GM19397 (cell line): Measurements from ENCODE around the gene C17orf67.

Experiments
- ATAC-seq: cut with Tn5 transposase; IDR thresholded peaks from one replicate; pipeline ENCODE4 v1.9.1; 2021; ENCODE audit warnings: mild to moderate bottlenecking, moderate library complexity; ENCODE audit not compliant: unreplicated experiment

C17orf67 gene

DNA sequence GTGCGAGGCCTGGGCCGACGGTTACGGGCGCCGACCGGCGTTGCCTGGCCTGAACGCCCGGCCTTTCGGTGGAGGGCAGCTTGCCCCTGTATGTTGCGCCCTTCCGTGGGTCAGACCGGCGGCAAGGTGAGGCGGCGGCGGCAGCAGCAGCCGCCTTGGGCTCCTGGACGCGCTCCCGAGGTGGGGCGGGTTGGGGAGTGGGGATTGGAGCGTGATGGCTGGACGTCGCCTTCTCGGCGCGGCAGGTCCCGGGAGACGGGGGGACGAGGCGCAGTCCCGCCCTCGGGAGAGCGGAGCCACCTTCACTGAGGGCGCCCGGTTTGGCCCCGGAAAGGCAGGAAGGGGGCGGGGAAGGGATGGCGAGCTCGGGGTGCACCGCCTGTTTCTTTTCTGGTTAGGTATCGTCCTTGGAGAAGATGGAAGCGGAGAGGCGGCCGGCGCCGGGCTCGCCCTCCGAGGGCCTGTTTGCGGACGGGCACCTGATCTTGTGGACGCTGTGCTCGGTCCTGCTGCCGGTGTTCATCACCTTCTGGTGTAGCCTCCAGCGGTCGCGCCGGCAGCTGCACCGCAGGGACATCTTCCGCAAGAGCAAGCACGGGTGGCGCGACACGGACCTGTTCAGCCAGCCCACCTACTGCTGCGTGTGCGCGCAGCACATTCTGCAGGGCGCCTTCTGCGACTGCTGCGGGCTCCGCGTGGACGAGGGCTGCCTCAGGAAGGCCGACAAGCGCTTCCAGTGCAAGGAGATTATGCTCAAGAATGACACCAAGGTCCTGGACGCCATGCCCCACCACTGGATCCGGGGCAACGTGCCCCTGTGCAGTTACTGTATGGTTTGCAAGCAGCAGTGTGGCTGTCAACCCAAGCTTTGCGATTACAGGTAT is 902 bp upstream of the C17orf67 start:
- peak; percentile 32 for ATAC-seq

DNA sequence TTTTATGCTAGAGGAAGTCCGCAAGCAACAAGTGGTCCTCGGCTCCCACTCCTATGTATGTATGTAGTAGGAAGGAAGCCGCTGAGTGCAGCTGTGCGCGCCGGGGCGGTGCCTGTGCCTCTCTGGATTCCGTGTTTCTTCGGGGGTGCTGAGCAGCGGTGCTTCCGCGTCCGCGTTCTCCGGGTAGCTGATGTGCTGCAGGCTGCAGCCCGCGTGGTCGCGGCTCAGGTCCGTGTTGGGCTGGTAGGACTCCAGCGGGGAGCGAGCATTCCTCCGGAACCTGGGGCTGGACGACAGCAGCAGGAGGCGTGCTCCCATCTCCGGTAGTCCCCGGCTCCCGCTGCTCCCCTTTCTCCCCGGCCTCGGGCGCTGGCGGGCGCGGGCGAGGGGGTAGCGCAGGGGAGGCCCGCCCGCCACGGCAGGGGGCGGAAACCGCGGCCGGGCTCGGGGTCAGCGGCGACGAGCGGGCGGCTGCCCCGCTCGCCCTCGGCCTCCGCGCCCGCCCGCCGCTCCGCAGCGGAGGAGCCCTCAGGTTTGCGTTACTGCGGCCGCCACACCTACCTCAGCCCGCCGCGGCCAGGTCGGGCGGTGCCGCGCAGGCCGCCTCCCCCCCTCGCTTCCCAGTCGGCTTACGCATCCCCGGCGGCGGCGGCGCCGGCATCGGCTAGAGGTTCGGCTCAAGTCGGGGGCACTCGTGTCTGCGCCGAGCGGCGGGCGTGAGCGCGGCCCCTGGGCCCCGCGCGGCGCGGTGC is 487 bp downstream of the C17orf67 start:
- ATAC-seq = peak; percentile 54

DNA sequence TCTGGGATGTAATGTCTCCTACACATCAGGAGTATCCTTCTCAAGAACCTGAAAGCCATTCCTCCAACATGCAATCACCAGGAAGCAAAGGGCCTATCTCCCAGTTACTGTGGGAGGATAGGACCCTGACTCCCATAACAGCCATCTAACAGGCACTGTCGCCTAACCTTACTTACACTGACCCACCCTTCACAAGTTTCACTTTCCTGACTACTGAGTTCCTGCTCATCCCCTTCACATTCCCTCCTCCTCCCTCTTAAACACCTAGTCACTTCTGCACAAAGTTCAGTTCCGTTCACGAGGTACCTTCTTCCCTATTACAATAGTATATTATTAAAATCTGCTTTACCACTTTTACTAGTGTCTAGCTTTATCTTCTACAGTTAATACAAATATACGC is 1.3 kb downstream of the C17orf67 start:
- ATAC-seq = no peak

DNA sequence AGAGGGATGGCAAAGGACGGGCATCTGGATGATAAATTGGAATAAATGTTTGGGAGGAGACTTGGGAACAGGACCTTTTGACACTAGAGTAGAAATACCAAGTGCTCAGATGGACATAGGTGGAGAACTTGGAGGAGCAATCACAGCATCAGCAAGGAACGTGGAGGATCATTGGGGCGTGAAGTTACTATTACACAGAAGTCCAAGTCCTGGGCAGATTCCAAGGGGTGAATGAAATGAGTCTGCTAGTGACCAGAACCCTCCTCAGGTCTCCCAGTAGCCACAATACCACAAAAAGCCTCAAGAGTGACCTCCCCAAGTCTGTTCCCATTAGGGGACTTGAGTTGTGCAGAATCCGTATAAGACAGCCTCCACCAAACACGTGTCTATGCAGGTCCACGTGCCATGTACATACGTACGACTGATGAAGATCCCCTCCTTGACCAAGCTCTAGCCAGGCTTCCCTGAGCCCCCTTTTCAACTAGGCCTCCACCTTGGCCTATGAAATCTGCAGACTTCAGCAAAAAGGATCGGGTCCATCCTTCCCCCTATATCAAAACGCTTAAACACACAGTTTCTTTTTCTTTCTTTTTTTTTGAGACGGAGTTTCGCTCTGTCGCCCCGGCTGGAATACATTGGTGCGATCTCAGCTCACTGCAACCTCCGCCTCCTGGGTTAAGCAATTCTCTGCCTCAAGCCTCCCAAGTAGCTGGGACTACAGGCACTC is 2.2 kb downstream of the C17orf67 start:
- ATAC-seq = no peak

DNA sequence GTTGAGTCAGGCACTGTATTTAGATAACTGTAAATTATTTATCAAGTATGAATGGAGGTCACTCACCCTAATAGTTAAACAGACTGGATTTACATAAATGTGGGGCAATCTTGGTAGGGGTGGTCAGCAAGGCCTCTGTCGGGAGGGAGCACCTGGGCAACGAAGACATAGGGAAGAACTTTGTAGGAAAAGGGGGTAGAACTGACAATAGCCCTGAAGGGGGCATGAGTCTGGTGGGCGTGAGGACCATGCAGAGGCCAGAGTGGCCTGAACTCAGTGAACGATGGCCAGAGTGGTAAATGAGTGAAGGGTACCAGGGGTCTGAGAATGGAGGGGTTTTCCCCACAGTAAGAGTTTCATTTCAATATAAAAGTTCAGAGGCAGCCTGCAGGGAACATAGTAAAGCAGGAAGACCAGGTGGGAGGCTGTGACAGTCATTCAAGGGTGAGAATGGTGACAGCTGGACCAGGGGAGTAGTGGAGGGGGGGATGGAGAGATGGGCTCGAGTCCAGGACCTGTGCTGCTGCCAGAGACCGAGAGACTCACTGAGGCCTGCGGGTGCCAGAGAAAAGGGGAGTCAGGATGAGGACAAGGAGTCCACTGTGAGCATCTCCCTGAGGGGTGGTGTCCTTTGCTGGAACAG is 2.9 kb downstream of the C17orf67 start:
- no peak for ATAC-seq

DNA sequence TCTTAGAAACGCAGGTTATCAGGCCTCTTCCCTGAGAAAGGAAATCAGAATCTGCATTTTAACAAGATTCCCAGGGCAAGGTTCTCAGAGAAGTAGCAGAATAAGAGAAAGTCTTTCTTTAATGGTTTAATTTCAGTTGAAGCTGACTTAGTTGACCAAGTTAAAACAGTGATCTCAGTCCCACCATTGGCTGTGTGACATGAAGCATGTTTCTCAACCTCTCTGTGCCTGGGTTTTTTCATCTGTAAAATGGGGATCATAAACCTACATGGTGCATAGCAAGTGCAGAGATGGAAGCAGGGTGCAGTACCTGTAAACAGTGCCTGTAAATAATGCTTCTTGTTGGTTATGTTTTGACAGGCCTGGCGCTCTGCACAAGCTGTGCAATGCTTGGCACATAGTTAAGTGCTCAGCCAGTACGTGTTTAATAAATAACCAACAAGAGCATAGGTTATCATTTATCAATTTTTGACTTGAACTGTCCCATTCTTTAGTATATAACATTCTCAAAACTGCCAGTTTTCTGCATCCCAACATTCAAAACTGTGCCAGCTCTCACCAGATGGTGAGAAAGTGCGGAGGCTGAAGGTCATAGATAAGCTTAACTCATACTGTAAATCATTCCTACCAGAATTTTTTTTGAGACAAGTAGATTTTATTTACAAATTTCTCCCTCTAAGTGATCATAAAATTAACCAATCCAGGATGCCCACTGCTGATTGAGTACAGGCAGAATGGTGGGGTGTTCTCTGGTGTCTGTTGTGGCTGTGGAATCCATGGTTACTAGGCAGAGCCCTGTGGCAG is 6.9 kb downstream of the C17orf67 start:
- no peak for ATAC-seq

DNA sequence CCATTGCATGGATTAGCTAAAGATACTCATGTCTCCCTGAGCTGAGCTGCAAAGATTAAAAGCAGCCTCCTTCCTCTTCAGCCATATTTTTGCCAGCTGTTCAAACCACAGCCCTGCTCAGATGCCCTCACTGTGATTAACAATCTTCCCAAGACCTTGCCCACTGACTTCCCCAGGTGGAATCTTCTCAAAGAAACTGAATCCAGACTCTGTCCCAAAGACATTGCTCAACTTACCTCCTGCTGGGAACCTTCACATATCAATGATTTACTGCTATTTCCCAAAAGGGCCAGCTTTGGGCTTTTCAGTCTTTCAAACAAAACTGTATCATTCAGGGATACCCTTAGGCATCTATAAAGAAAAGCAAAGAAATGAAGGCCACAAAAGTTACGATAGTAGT is 9.2 kb downstream of the C17orf67 start:
- ATAC-seq = no peak

DNA sequence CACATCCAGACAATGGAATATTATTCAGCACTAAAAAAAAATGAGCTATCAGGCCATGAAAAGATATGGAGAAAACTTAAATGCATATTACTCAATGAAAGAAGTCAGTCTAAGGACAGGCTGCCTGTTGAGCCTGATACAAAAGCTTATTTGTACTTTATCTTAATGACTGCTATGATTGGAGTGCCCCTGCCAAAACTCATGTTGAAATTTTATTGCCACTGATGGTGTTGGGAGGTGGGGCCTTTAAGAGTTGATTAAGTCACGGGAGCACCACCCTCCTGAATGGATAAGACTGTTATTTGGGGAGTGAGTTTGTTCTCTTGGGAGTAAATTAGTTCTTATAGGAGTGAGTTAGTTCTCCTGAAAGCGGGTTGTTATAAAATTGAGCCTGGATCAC is 9.9 kb downstream of the C17orf67 start:
- no peak for ATAC-seq

DNA sequence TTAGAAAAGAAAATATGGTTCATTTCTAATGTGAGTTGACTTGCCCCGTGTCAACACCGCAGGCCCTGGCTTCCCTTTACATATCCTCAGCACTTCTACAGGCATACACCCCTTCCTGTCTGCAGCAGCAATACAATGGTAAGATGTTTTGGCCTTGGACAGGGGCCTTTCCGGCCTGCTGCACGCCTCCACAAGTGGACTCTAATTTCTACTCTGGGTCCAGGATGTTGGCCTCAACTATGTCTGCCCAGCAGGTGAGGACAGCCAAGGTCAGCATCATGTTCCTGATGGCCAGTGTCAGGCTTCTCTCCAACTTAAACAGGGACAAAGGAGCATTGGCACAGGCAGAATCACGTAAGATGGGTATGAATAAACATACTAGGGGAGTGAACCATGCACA is 11.0 kb downstream of the C17orf67 start:
- no peak for ATAC-seq

DNA sequence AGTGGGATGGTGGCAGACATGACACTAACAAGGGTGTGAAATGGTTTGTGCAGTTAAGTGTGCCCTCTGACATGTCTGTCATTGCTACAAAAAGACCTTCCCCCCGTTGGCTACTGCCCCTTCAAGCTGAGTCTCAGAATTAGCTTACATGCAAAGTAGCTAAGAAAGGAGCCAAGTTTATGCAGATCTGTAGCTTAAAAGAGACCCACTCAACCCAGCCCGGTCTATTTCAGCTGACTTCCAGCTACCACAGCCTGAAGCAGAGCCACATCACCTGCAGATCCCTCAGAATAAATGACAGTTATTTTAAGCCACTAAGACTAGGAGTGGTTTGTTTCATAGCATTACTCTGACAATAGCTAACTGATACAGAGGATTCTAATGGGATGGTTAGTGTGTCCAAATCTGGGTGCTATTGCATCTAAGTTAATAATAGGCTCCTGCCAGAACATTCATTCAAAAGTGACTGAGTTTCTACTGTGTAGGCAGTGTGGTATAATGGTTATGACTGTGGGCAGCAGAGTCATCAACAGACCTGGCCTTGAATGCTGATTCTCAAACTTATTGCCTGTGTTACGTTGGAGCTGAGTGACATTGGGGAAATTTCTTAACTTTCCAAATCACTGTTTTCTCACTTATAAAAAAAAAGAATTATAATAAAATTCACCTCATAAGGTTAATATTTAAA is 11.7 kb downstream of the C17orf67 start:
- ATAC-seq = no peak

DNA sequence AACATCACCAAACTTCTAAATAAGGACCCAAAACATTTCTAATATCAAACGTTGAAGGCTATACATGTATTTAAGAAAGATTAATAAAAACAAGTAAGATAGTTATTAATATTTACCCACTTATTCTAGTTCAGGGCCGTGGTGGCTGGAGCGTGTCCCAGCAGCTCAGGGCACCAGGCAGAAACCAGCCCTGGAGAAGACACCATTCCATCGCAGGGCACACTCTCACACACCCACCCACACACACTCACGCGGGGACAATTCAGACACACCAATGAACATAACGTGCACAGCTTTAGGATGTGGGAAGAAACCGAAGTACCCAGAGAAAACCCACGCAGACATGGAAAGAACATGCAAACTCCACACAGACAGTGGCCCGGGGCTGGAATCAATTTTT is 13.5 kb downstream of the C17orf67 start:
- ATAC-seq = no peak

DNA sequence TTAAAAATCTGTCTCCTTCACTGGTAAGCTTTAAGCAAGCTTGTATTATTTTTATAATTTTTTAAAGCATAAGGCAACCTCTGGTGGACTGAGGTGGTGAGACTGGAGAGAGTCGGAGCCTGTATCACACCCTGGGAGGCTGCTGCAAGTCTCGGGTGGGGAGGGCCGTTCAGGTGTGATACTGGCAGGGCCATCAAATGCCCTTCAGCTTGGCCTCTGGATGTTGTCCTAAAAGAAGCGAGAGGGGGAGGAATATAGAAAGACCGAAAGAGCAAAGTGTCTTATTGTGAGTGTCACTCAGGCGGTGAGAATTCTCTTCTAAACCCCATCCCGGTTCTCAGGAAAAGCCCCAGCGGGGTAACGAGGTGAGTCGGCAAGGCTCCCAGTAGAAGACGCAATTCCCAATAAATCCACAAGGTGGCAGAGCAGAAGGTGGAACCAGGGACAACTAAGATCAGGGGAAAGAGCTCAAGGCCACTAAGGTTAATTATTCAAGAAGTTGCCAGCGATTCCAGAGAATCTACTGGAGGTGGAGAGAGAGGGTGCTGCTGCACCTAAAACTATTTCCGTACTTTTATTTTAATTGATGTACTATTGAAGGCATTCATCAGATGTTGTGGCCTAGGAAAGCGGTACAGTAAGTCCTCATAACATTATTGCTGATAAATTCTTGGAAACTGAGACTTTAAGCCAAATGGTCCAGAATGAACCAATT is 14.1 kb downstream of the C17orf67 start:
- peak; percentile 53 for ATAC-seq

DNA sequence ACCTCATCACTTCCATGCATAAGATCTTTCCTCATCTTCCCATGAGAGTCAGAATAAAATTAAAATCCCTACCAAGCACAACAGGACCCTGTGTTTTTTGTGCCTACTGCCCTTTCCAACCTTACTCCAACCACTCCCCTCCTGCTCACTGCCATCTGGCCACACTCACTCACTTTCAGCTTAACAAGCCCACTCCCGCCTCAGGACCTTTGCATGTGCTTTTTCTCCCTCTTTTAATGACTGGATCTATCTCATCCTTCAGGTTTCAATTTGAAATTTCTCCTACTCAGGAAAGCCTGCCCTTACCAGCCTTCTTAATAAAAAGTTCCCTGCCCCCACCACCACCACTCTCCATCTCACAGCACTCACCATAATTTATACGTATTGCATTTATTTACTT is 14.7 kb downstream of the C17orf67 start:
- no peak for ATAC-seq

DNA sequence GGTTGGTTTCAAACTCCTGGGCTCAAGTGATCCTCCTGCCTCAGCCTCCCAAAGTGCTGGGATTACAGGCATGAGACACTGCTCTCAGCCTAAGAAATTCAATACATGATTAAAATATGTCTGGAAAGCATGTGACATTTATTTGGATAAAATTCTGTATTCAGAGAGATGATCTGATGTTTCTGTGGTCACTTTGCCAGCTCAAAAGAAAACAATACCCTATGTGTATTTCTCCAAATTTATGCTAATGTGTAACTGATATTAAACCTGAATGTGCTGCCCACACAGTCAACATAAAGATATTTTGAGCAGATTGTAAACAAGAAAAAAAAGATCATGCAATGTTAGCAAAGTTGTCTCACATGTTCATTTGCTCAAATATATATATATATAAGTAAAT is 16.7 kb downstream of the C17orf67 start:
- no peak for ATAC-seq

DNA sequence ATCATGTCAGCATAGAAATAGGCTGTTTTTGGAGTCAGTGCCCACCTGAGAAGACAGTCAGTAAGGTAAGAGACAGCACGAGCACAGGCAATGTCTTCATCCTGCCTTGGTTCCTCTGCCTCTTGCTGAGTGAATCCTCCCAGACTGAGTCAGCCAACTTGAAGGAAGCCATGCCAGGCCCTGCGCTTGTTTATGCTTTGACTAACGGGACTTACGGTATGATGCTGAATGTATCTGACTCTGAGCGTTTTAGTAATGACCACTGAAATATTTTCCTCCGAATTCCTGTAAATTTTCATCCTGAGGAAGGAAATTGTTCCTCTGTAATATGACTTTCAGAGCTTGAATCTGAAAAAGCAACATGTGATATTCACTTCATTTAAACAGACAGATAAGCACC is 18.0 kb downstream of the C17orf67 start:
- ATAC-seq = no peak

DNA sequence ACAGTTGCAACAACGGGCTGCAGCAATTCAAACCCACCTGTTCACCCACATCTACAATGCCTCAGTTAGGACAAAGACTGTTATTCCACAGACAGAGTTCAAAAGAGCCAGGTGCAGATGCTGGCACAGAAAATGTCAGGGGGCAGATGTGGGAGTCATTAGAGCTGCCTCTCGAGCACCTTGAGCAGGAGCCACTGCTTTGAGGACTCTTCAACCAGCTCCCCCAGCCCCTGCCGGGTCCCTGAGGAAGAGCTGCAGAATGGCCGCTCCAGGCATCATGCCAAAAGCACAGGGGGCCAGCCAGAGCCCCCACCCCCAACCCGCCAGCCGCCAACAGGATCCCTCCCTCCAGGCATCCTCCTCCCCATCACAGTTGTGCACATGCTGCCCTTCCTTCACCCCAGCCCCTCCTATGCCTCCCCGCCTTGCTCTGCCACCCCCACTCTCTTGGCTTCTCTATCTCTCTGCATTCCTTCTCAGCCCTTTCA is 20.8 kb downstream of the C17orf67 start:
- no peak for ATAC-seq

DNA sequence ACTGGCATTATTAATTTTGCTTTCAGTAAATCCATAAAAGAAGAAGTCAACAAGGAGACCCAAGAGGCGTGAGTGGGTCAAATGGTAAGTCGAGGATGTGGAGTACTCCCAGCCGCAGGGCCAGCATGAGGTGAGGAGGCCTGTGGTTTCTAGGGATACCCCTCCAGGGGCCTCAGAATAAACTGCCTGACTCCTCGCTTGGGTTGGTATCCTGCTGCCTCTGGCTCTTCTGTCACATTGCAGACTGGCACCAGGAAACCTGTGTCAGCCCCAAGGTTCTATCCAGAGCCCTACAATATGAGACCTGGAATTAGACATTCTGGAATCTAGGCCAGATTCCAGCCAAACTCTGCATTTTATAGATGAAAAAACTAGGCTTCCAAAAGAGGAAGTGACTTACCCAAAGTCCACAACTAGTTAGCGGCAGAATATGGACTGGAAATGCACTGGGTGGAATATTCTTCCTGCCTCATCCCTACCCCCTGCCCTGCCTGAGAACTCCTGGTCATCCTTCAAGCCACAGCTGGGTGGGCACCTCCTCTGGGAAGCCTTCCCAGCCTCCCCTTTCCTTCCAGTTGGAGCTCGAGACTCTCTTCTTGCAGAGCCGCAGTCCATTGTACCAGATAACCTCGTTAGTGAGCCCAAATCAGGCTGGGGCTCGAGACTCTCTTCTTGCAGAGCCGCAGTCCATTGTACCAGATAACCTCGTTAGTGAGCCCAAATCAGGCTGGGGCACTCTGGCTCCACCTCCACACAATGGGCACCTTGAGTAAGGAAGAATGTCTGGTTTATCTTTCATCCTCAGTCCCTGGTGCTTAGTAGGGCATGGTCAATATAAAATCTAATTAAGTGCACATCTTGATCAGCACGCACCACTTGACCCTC is 22.6 kb downstream of the C17orf67 start:
- no peak for ATAC-seq

DNA sequence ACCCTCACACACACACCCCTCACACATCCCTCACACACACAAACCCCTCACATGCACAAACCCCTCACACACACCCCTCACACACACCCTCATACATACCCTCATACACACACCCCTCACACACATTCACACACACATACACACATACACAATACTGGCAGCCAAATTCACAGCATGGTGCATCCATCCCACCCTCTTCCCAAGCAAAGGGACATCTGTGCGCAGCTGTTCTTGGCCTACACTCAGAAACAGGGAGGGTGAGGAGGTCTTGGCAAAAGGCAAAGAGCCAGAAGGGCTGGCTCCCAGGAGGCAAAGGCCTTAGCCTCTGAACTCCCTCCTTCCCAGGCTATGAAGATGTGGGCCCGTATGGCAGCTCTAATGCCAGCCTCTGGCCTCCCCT is 23.4 kb downstream of the C17orf67 start:
- no peak for ATAC-seq
